NCI-H446 treated with DMSO at 0.1 percent for 48 hours (cell line): Measurements from ENCODE around the gene ASMTL.
"Not testable (repeated sequence)": the region's sequence is repeated elsewhere in the genome, so short reads cannot be mapped to it uniquely, and the experiment has no call there.

Source experiments
- DNase-seq: peaks from one replicate; lab custom pipeline; 2025; lab: John Stamatoyannopoulos, UW

The ASMTL gene

GRCh38 chrX:1433646-1434357 lies 18.9 kb downstream of the ASMTL start:
- no peak for DNase-seq

GRCh38 chrX:1430451-1430850 lies 22.3 kb downstream of the ASMTL start:
- no peak for DNase-seq

- no peak for DNase-seq
Observed at GRCh38 chrX:1427756-1428155, 25.0 kb downstream of the ASMTL start.

GRCh38 chrX:1426321-1426720 lies 26.4 kb downstream of the ASMTL start:
- DNase-seq, result not testable (repeated sequence)

- DNase-seq, result no peak
Observed at GRCh38 chrX:1425381-1425780, 27.3 kb downstream of the ASMTL start.

- DNase-seq, result no peak
Observed at GRCh38 chrX:1424147-1424851, 28.4 kb downstream of the ASMTL start.

GRCh38 chrX:1423215-1423614 lies 29.5 kb downstream of the ASMTL start:
- DNase-seq, result no peak

- no peak for DNase-seq
Observed at GRCh38 chrX:1422135-1422465, 30.6 kb downstream of the ASMTL start.

GRCh38 chrX:1421433-1422134 lies 31.1 kb downstream of the ASMTL start:
- no peak for DNase-seq

- no peak for DNase-seq
Observed at GRCh38 chrX:1420371-1420770, 32.3 kb downstream of the ASMTL start.

GRCh38 chrX:1419545-1420355 lies 33.0 kb downstream of the ASMTL start:
- no peak for DNase-seq

- no peak for DNase-seq
Observed at GRCh38 chrX:1418901-1419544, 33.7 kb downstream of the ASMTL start.

GRCh38 chrX:1417921-1418771 lies 34.6 kb downstream of the ASMTL start:
- no peak for DNase-seq

- DNase-seq, result no peak
Observed at GRCh38 chrX:1416965-1417760, 35.5 kb downstream of the ASMTL start.

- DNase-seq, result no peak
Observed at GRCh38 chrX:1416327-1416784, 36.4 kb downstream of the ASMTL start.

GRCh38 chrX:1412551-1413161 lies 40.1 kb downstream of the ASMTL start:
- DNase-seq, result no peak

GRCh38 chrX:1411326-1411725 lies 41.4 kb downstream of the ASMTL start:
- no peak for DNase-seq

GRCh38 chrX:1407035-1407434 lies 45.7 kb downstream of the ASMTL start:
- no peak for DNase-seq

GRCh38 chrX:1405769-1406168 lies 46.9 kb downstream of the ASMTL start:
- DNase-seq, result not testable (repeated sequence)
